ENCODE data around the gene PPARGC1A.

PPARGC1A gene

GRCh38 chr4:23874536-23874901 is 15.3 kb downstream of the PPARGC1A start:
- no peak overlapping the region for H3K27ac ChIP-seq
- TF ChIP-seq ZFX (IDR thresholded peaks at IDR 0.05; ENCODE audit: borderline replicate concordance) = no peak
- TF ChIP-seq CTCF (IDR thresholded peaks at IDR 0.05) = no peak

GRCh38 chr4:23873717-23874535 is 15.9 kb downstream of the PPARGC1A start:
- TF ChIP-seq CTCF (IDR thresholded peaks at IDR 0.05) (no peak), ZFX (IDR thresholded peaks at IDR 0.05; ENCODE audit: borderline replicate concordance) (no peak)
- H3K27ac ChIP-seq = no peak overlapping the region

GRCh38 chr4:23871426-23871825 is 18.4 kb downstream of the PPARGC1A start:
- no peak overlapping the region for H3K27ac ChIP-seq
- TF ChIP-seq ZFX (IDR thresholded peaks at IDR 0.05; ENCODE audit: borderline replicate concordance) = no peak
- no peak for TF ChIP-seq CTCF (IDR thresholded peaks at IDR 0.05)

GRCh38 chr4:23866450-23867075 is 23.3 kb downstream of the PPARGC1A start:
- no peak for TF ChIP-seq ZFX (IDR thresholded peaks at IDR 0.05; ENCODE audit: borderline replicate concordance)
- no peak for TF ChIP-seq CTCF (IDR thresholded peaks at IDR 0.05)
- no peak overlapping the region for H3K27ac ChIP-seq

- no peak for TF ChIP-seq ZFX (IDR thresholded peaks at IDR 0.05; ENCODE audit: borderline replicate concordance)
- no peak for TF ChIP-seq CTCF (IDR thresholded peaks at IDR 0.05)
- no peak overlapping the region for H3K27ac ChIP-seq
These were observed 27.9 kb downstream of the PPARGC1A start for GRCh38 chr4:23861897-23862296.

- TF ChIP-seq CTCF (IDR thresholded peaks at IDR 0.05) (no peak), ZFX (IDR thresholded peaks at IDR 0.05; ENCODE audit: borderline replicate concordance) (no peak)
- H3K27ac ChIP-seq = no peak overlapping the region
These were observed 28.9 kb downstream of the PPARGC1A start for GRCh38 chr4:23860919-23861318.

GRCh38 chr4:23857367-23857959 is 32.4 kb downstream of the PPARGC1A start:
- TF ChIP-seq ZFX (IDR thresholded peaks at IDR 0.05; ENCODE audit: borderline replicate concordance) = no peak
- no peak for TF ChIP-seq CTCF (IDR thresholded peaks at IDR 0.05)
- H3K27ac ChIP-seq = no peak overlapping the region

Data from 22Rv1 (cell line).